HEK293 (cell line): ENCODE results near the gene MAML3.

ENCODE experiments used
- CTCF ChIA-PET: fragments of 350-600 bp; formaldehyde crosslinking; extraction: SDS; loops from one replicate; lab custom pipeline; 2021; ENCODE audit warnings: antibody characterized with exemption; lab: Yijun Ruan, JAX
- POLR2A ChIA-PET: fragments of 300-600 bp; formaldehyde crosslinking; extraction: SDS; loops from one replicate; lab custom pipeline; 2020; ENCODE audit warnings: antibody characterized with exemption, inconsistent platforms; lab: Yijun Ruan, JAX
- H3K27ac ChIP-seq: fragments of 200-500 bp; sonication (Bioruptor generic); 2 replicates; pipeline ENCODE4 v1.5.1; 2014; ENCODE audit warnings: low read depth, low read length, control low read depth, inconsistent platforms; ENCODE audit errors: extremely low read depth
- H3K36me3 ChIP-seq, 2 experiments: fragments of 200-500 bp in 1 of 2; sonication (Bioruptor generic) in 1 of 2; 1 replicate in 1 of 2; 2 replicates in 1 of 2; pipeline ENCODE4 v1.5.1; 2014 to 2017; ENCODE audit warnings: inconsistent platforms in 2 of 2, low read length in 2 of 2; ENCODE audit not compliant: control insufficient read depth in 2 of 2, insufficient read depth in 1 of 2
- H3K4me1 ChIP-seq: fragments of 200-500 bp; sonication (Bioruptor generic); 2 replicates; pipeline ENCODE4 v1.5.1; 2014; ENCODE audit warnings: mild to moderate bottlenecking, low read length, inconsistent platforms; ENCODE audit not compliant: control insufficient read depth, insufficient read depth
- H3K4me3 ChIP-seq: 2 replicates; pipeline ENCODE4 v1.5.1; 2011; ENCODE audit warnings: low read depth, mild to moderate bottlenecking, control low read depth, low read length, moderate library complexity
- H3K9me3 ChIP-seq: fragments of 200-500 bp; sonication (Bioruptor generic); 2 replicates; pipeline ENCODE4 v1.5.1; 2014; ENCODE audit warnings: low read depth, low read length, inconsistent platforms; ENCODE audit not compliant: control insufficient read depth, insufficient read depth
- KLF7 ChIP-seq: fragments of 450-650 bp; formaldehyde crosslinking; IDR thresholded peaks from 2 replicates; pipeline ENCODE4 v1.5.1; 2016; ENCODE audit warnings: missing biosample characterization, missing genetic modification characterization, borderline replicate concordance
- ZBTB1 ChIP-seq: fragments of 450-650 bp; formaldehyde crosslinking; IDR thresholded peaks from 2 replicates; pipeline ENCODE4 v1.5.1; 2016; ENCODE audit warnings: missing biosample characterization, missing genetic modification characterization
- ZNF132 ChIP-seq: fragments of 450-650 bp; formaldehyde crosslinking; IDR thresholded peaks from 2 replicates; pipeline ENCODE4 v1.5.1; 2017; ENCODE audit warnings: missing biosample characterization, missing genetic modification characterization, borderline replicate concordance
- ZNF140 ChIP-seq: fragments of 450-650 bp; formaldehyde crosslinking; IDR thresholded peaks from 2 replicates; pipeline ENCODE4 v1.5.1; 2016; ENCODE audit warnings: missing biosample characterization, missing genetic modification characterization
- ZNF311 ChIP-seq: fragments of 450-650 bp; formaldehyde crosslinking; IDR thresholded peaks from 2 replicates; pipeline ENCODE4 v1.5.1; 2017; ENCODE audit warnings: missing biosample characterization, missing genetic modification characterization, borderline replicate concordance
- ZNF394 ChIP-seq: fragments of 450-650 bp; formaldehyde crosslinking; IDR thresholded peaks from 2 replicates; pipeline ENCODE4 v1.5.1; 2016; ENCODE audit warnings: missing biosample characterization, missing genetic modification characterization, mild to moderate bottlenecking, moderate library complexity, borderline replicate concordance
- ZNF416 ChIP-seq: fragments of 450-650 bp; formaldehyde crosslinking; IDR thresholded peaks from 2 replicates; pipeline ENCODE4 v1.5.1; 2016; ENCODE audit warnings: missing biosample characterization, missing genetic modification characterization
- ZNF433 ChIP-seq: fragments of 450-650 bp; formaldehyde crosslinking; IDR thresholded peaks from 2 replicates; pipeline ENCODE4 v1.5.1; 2016; ENCODE audit warnings: missing biosample characterization, missing genetic modification characterization, low read depth
- ZNF623 ChIP-seq: fragments of 450-650 bp; formaldehyde crosslinking; IDR thresholded peaks from 2 replicates; pipeline ENCODE4 v1.5.1; 2016; ENCODE audit warnings: missing biosample characterization, missing genetic modification characterization
- ZNF624 ChIP-seq: fragments of 450-650 bp; formaldehyde crosslinking; IDR thresholded peaks from 2 replicates; pipeline ENCODE4 v1.5.1; 2017; ENCODE audit warnings: missing biosample characterization, missing genetic modification characterization
- ZNF707 ChIP-seq: fragments of 450-650 bp; formaldehyde crosslinking; IDR thresholded peaks from 2 replicates; pipeline ENCODE4 v1.5.1; 2016; ENCODE audit warnings: missing biosample characterization, missing genetic modification characterization
- ZNF76 ChIP-seq: fragments of 450-650 bp; formaldehyde crosslinking; IDR thresholded peaks from 2 replicates; pipeline ENCODE4; 2016; ENCODE audit warnings: low read depth, missing biosample characterization, missing genetic modification characterization, borderline replicate concordance
- ZNF785 ChIP-seq: fragments of 450-650 bp; formaldehyde crosslinking; IDR thresholded peaks from 2 replicates; pipeline ENCODE4 v1.5.1; 2016; ENCODE audit warnings: missing biosample characterization, missing genetic modification characterization
- ZNF837 ChIP-seq: fragments of 450-650 bp; formaldehyde crosslinking; IDR thresholded peaks from 2 replicates; pipeline ENCODE4 v1.5.1; 2016; ENCODE audit warnings: missing biosample characterization, missing genetic modification characterization
- ZXDB ChIP-seq: fragments of 450-650 bp; formaldehyde crosslinking; IDR thresholded peaks from 2 replicates; pipeline ENCODE4 v1.5.1; 2016; ENCODE audit warnings: missing biosample characterization, missing genetic modification characterization
- TF ChIP-seq, protein P1 (sequence below): fragments of 450-650 bp; formaldehyde crosslinking; IDR thresholded peaks from 2 replicates; pipeline ENCODE4 v1.5.1; 2016; ENCODE audit warnings: missing biosample characterization, missing genetic modification characterization, low read depth
- TF ChIP-seq, protein P2 (sequence below): fragments of 450-650 bp; formaldehyde crosslinking; IDR thresholded peaks from 2 replicates; pipeline ENCODE4 v1.5.1; 2016; ENCODE audit warnings: missing biosample characterization, missing genetic modification characterization, borderline replicate concordance

Gene MAML3

DNA sequence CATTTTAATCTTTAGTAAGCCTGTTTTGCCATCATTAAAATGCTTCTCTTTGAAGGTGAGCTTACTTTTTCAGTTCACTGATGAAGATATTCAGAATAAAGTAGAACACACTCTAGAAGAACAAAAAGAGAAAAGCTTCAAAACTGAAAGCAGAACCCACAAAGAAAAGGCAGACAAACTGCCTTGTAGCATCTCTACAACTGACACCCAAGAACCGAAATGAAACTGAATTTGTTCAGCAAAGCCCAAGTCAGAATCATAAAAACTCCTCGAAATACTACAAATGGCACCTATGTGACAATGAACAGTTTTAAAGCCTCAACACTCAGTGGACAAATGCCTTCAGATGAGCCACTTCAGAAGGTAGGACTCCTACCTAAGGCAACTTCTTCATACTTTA, 83.6 kb downstream of the MAML3 start:
- H3K4me3 ChIP-seq, result no peak overlapping the region
- POLR2A ChIA-PET, result no interaction called here
- no peaks in the 10 kb centered on the region for H3K4me1 ChIP-seq
- no peaks in the 10 kb centered on the region for H3K9me3 ChIP-seq
- CTCF ChIA-PET, result no interaction called here
- no peak for TF ChIP-seq ZNF785 (tag by site-specific recombination)
- no peak for TF ChIP-seq ZBTB1 (tag by site-specific recombination)
- TF ChIP-seq, protein P1, sequence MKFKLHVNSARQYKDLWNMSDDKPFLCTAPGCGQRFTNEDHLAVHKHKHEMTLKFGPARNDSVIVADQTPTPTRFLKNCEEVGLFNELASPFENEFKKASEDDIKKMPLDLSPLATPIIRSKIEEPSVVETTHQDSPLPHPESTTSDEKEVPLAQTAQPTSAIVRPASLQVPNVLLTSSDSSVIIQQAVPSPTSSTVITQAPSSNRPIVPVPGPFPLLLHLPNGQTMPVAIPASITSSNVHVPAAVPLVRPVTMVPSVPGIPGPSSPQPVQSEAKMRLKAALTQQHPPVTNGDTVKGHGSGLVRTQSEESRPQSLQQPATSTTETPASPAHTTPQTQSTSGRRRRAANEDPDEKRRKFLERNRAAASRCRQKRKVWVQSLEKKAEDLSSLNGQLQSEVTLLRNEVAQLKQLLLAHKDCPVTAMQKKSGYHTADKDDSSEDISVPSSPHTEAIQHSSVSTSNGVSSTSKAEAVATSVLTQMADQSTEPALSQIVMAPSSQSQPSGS (tag by site-specific recombination), result no peak
- no peak for TF ChIP-seq ZNF132 (tag by site-specific recombination)
- no peaks in the 10 kb centered on the region for H3K36me3 ChIP-seq
- H3K27ac ChIP-seq, result no peak overlapping the region

DNA sequence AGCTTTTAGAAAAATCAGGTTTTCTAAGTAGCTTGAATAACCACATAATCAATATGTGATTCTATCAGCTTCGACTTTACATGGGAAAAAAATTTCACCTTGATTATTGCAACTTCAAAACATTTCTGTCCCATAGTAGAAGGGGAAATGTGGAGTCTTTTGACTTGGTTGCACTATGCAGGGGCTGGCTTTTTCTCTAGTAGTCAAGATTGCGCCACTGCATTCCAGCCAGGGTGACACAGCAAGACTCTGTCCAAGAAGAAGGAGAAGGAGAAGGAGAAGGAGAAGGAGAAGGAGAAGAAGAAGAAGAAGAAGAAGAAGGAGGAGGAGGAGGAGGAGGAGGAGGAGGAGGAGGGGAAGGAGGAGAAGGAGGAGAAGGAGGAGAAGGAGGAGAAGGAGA, 84.9 kb downstream of the MAML3 start:
- no peak for TF ChIP-seq KLF7
- no peak for TF ChIP-seq ZNF394 (tag by site-specific recombination)
- no peak for TF ChIP-seq ZNF623 (tag by site-specific recombination)
- no peak overlapping the region for H3K4me3 ChIP-seq
- no peaks in the 10 kb centered on the region for H3K9me3 ChIP-seq
- ChIA-PET CTCF (no interaction called here), POLR2A (no interaction called here)
- H3K27ac ChIP-seq, result no peak overlapping the region
- no peaks in the 10 kb centered on the region for H3K36me3 ChIP-seq
- no peaks in the 10 kb centered on the region for H3K4me1 ChIP-seq

DNA sequence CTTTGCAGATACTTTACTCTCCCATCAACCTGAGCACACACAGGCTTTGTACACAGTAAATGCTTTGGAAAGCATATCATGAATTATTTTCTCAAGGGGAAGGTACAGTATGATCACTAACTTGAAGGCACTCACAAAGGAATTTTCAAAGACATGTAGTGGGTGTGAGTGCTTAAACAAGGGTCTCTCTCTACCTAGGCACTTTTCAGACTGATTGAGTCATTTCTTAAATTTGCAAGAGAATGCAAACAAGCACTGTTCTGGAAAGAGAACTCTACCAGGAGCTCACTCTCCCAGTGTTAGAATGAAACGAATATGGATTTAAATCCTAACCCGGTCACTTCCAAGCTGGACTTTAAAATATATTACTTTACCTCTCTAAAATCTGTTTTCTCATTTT, 85.7 kb downstream of the MAML3 start:
- Histone ChIP-seq H3K4me1 (no peaks in the 10 kb centered on the region), H3K27ac (no peak overlapping the region), H3K9me3 (no peaks in the 10 kb centered on the region), H3K4me3 (no peak overlapping the region), H3K36me3 (no peaks in the 10 kb centered on the region)
- TF ChIP-seq ZNF394 (tag by site-specific recombination) (no peak), ZNF707 (tag by site-specific recombination) (no peak), ZNF76 (tag by site-specific recombination) (no peak), ZNF624 (no peak), ZXDB (no peak), ZNF311 (tag by site-specific recombination) (no peak), ZNF433 (tag by site-specific recombination) (no peak), ZNF140 (no peak), ZNF837 (no peak), ZNF416 (no peak)
- TF ChIP-seq, protein P2, sequence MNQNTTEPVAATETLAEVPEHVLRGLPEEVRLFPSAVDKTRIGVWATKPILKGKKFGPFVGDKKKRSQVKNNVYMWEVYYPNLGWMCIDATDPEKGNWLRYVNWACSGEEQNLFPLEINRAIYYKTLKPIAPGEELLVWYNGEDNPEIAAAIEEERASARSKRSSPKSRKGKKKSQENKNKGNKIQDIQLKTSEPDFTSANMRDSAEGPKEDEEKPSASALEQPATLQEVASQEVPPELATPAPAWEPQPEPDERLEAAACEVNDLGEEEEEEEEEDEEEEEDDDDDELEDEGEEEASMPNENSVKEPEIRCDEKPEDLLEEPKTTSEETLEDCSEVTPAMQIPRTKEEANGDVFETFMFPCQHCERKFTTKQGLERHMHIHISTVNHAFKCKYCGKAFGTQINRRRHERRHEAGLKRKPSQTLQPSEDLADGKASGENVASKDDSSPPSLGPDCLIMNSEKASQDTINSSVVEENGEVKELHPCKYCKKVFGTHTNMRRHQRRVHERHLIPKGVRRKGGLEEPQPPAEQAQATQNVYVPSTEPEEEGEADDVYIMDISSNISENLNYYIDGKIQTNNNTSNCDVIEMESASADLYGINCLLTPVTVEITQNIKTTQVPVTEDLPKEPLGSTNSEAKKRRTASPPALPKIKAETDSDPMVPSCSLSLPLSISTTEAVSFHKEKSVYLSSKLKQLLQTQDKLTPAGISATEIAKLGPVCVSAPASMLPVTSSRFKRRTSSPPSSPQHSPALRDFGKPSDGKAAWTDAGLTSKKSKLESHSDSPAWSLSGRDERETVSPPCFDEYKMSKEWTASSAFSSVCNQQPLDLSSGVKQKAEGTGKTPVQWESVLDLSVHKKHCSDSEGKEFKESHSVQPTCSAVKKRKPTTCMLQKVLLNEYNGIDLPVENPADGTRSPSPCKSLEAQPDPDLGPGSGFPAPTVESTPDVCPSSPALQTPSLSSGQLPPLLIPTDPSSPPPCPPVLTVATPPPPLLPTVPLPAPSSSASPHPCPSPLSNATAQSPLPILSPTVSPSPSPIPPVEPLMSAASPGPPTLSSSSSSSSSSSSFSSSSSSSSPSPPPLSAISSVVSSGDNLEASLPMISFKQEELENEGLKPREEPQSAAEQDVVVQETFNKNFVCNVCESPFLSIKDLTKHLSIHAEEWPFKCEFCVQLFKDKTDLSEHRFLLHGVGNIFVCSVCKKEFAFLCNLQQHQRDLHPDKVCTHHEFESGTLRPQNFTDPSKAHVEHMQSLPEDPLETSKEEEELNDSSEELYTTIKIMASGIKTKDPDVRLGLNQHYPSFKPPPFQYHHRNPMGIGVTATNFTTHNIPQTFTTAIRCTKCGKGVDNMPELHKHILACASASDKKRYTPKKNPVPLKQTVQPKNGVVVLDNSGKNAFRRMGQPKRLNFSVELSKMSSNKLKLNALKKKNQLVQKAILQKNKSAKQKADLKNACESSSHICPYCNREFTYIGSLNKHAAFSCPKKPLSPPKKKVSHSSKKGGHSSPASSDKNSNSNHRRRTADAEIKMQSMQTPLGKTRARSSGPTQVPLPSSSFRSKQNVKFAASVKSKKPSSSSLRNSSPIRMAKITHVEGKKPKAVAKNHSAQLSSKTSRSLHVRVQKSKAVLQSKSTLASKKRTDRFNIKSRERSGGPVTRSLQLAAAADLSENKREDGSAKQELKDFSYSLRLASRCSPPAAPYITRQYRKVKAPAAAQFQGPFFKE (tag by site-specific recombination), result no peak
- CTCF ChIA-PET, result no interaction called here
- POLR2A ChIA-PET, result no interaction called here
